MCF 10A (cell line): ENCODE measurements around the gene ENHO. TPM values are rescaled to one million over a fixed set of nuclear protein-coding genes. Genes with fewer than 3 reads are reported as not detected.

Source experiments
- BruUV-seq: library from RNA; stranded (reverse); fragments of 400-500 nt; replicated peaks from 2 replicates; lab custom pipeline; 2021; lab: Mats Ljungman, UMichigan
- CTCF ChIA-PET: fragments of 300-600 bp; sonication (Branson Sonifier 250); formaldehyde crosslinking; extraction: SDS; loops from one replicate; lab custom pipeline; 2021; ENCODE audit warnings: antibody characterized with exemption, inconsistent platforms; lab: Yijun Ruan, JAX
- POLR2A ChIA-PET: fragments of 300-600, 350-650 bp; sonication (Branson Sonifier 250); formaldehyde crosslinking; extraction: SDS; loops from one replicate; lab custom pipeline; 2020; ENCODE audit warnings: antibody characterized with exemption, inconsistent platforms; lab: Yijun Ruan, JAX
- DNase-seq: peaks from one replicate; pipeline ENCODE4 v3.0.0-alpha.2; 2018; ENCODE audit not compliant: unreplicated experiment
- H3K27ac Mint-ChIP-seq: one replicate; pipeline ENCODE4 v1.8.0; 2022; ENCODE audit warnings: mild to moderate bottlenecking, low read depth, mixed read lengths; ENCODE audit not compliant: unreplicated experiment
- H3K27me3 Mint-ChIP-seq: one replicate; pipeline ENCODE4 v1.8.0; 2022; ENCODE audit warnings: mixed read lengths; ENCODE audit not compliant: insufficient read depth, unreplicated experiment
- H3K36me3 Mint-ChIP-seq: one replicate; pipeline ENCODE4 v1.8.0; 2022; ENCODE audit warnings: mild to moderate bottlenecking, moderate library complexity, mixed read lengths; ENCODE audit not compliant: insufficient read depth, unreplicated experiment
- H3K4me1 Mint-ChIP-seq: one replicate; pipeline ENCODE4 v1.8.0; 2022; ENCODE audit warnings: mixed read lengths; ENCODE audit not compliant: insufficient read depth, unreplicated experiment
- H3K4me3 Mint-ChIP-seq: one replicate; pipeline ENCODE4 v1.8.0; 2022; ENCODE audit warnings: mild to moderate bottlenecking, moderate library complexity, mixed read lengths; ENCODE audit not compliant: unreplicated experiment
- H3K9me3 Mint-ChIP-seq: one replicate; pipeline ENCODE4 v1.8.0; 2022; ENCODE audit warnings: mixed read lengths; ENCODE audit not compliant: unreplicated experiment
- intact Hi-C: fragments of 100-400 bp; cut with micrococcal nuclease; formaldehyde crosslinking; loops from 2 replicates; pipeline ENCODE4 v1.14.1; 2022
- total RNA-seq: library from RNA; stranded (reverse); gene quantifications from 2 replicates; pipeline ENCODE4 v1.2.3, GENCODE V29; 2022
- TF ChIP-seq, protein P1 (sequence below): fragments of 200-600 bp; IDR thresholded peaks from one replicate; pipeline ENCODE4 v1.8.0; 2022; ENCODE audit warnings: antibody characterized with exemption, mild to moderate bottlenecking; ENCODE audit not compliant: unreplicated experiment

Gene ENHO
- total RNA-seq, 1 experiment from 2014 or later, result not detected

DNA sequence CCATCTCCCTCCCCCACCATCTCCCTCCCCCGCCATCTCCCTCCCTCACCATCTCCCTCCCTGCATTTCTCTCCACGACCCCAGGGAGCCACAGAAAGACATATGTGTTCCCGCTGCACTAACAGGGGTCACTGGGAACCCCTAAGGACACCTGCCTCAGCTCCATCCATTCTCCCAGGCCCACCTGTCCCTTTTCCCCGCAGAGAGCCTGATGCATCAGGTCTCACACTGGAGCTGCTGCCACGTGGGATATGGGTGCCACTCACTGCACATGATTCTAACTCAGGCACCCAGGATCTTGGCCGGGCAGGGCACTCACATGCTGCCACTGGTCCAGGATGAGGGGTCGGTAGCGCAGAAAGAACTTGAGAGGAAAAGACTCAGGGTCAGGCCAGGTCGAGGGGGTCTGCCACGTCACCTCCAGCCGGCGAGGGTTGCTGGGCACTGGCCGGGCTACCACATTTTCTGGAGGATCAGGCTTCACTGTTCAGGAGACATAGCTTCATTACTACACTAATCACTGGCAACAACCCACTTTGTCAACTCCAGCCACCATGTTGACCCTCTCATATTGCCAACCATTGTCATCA lies 33.2 kb upstream of the ENHO start:
- DNase-seq, result no peak
- Mint-ChIP-seq H3K27me3 (peaks cover 13% of the 10 kb centered on the region), H3K36me3 (no peaks in the 10 kb centered on the region), H3K4me3 (no peak overlapping the region), H3K4me1 (peaks cover 7% of the 10 kb centered on the region), H3K27ac (no peak overlapping the region), H3K9me3 (no peaks in the 10 kb centered on the region)
- POLR2A ChIA-PET, result no interaction called here
- BruUV-seq, result no TSS peak
- CTCF ChIA-PET, result interaction anchor here (1.1 to 2.8 kb wide), 2 partner anchors 8 to 47 kb away, joined by 5 to 12 read pairs; no protein-coding TSS in a partner anchor
- intact Hi-C loops, result no loop called here
- TF ChIP-seq, protein P1, sequence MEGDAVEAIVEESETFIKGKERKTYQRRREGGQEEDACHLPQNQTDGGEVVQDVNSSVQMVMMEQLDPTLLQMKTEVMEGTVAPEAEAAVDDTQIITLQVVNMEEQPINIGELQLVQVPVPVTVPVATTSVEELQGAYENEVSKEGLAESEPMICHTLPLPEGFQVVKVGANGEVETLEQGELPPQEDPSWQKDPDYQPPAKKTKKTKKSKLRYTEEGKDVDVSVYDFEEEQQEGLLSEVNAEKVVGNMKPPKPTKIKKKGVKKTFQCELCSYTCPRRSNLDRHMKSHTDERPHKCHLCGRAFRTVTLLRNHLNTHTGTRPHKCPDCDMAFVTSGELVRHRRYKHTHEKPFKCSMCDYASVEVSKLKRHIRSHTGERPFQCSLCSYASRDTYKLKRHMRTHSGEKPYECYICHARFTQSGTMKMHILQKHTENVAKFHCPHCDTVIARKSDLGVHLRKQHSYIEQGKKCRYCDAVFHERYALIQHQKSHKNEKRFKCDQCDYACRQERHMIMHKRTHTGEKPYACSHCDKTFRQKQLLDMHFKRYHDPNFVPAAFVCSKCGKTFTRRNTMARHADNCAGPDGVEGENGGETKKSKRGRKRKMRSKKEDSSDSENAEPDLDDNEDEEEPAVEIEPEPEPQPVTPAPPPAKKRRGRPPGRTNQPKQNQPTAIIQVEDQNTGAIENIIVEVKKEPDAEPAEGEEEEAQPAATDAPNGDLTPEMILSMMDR, result no peak

- Mint-ChIP-seq H3K27me3 (peaks cover 13% of the 10 kb centered on the region), H3K4me3 (no peak overlapping the region), H3K9me3 (no peaks in the 10 kb centered on the region), H3K4me1 (peaks cover 7% of the 10 kb centered on the region), H3K27ac (no peak overlapping the region), H3K36me3 (no peaks in the 10 kb centered on the region)
- TF ChIP-seq, protein P1, result no peak
- ChIA-PET POLR2A (no interaction called here), CTCF (interaction anchor here (0.6 to 1.1 kb wide), 3 partner anchors 8 to 234 kb away, joined by 4 to 5 read pairs (median 4); no protein-coding TSS in a partner anchor)
- intact Hi-C loops, result no loop called here
- BruUV-seq, result no TSS peak
- no peak for DNase-seq
Measured at GRCh38 chr9:34555500-34555899, 32.7 kb upstream of the ENHO start.

DNA sequence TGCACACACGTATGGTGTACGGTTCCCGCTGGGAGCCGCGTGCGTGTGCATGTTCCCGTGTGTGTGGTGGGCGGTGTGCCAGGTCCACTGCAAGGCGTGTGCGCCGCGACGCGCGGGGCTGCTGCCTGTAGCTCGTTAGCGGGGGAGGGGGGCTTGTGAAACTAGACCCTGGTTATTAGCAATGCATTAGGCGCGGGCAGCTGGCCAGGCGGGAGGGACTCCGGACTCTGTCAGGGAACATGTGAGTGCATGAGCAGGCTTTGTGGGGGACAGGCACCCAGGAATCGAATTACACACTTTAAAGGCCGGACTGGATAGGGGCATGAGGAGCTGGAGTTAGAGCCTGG lies 32.2 kb upstream of the ENHO start:
- DNase-seq, result no peak
- ChIA-PET POLR2A (no interaction called here), CTCF (interaction anchor here (0.6 to 0.9 kb wide), 4 partner anchors 9 to 234 kb away, joined by 4 read pairs; no protein-coding TSS in a partner anchor)
- intact Hi-C loops, result no loop called here
- Mint-ChIP-seq H3K9me3 (no peaks in the 10 kb centered on the region), H3K27ac (no peak overlapping the region), H3K36me3 (no peaks in the 10 kb centered on the region), H3K4me1 (peaks cover 2% of the 10 kb centered on the region), H3K4me3 (no peak overlapping the region), H3K27me3 (peaks cover 13% of the 10 kb centered on the region)
- BruUV-seq, result no TSS peak
- TF ChIP-seq, protein P1, result no peak

GRCh38 chr9:34554211-34555001 lies 31.6 kb upstream of the ENHO start:
- TF ChIP-seq, protein P1, result no peak
- intact Hi-C loops, result no loop called here
- BruUV-seq, result no TSS peak
- Mint-ChIP-seq H3K9me3 (no peaks in the 10 kb centered on the region), H3K4me3 (no peak overlapping the region), H3K27ac (no peak overlapping the region), H3K27me3 (peaks cover 13% of the 10 kb centered on the region), H3K36me3 (no peaks in the 10 kb centered on the region), H3K4me1 (no peaks in the 10 kb centered on the region)
- ChIA-PET POLR2A (no interaction called here), CTCF (interaction anchor here (0.8 to 0.9 kb wide), 3 partner anchors 9 to 34 kb away, joined by 4 read pairs; no protein-coding TSS in a partner anchor)
- DNase-seq, result no peak
